Peyer's patch (tissue), 4 donors: ENCODE data around the gene ALDH4A1. TPM values are rescaled to one million over a fixed set of nuclear protein-coding genes. Genes with fewer than 3 reads are reported as not detected.

ENCODE experiments used
- DNase-seq, 3 donors: peaks; one replicate each; pipeline ENCODE4 v3.0.0-alpha.2; 2017 to 2019
- H3K27ac ChIP-seq, 4 donors: fragments of 200-600 bp; sonication (generic); one replicate each; pipeline ENCODE4 v1.5.1; 2016 to 2019
- H3K27me3 ChIP-seq, 2 donors: fragments of 200-600 bp; sonication (generic); one replicate each; pipeline ENCODE4 v1.5.1; 2019
- H3K36me3 ChIP-seq, 3 donors: fragments of 200-600 bp; sonication (generic); one replicate each; pipeline ENCODE4 v1.5.1; 2016 to 2019
- H3K4me1 ChIP-seq, 4 donors: fragments of 200-600 bp; sonication (generic); one replicate each; pipeline ENCODE4 v1.5.1; 2016 to 2019
- H3K4me3 ChIP-seq, 4 donors: fragments of 200-600 bp; sonication (generic); 1 replicate in 3 of 4; 2 replicates in 1 of 4; pipeline ENCODE4 v1.5.1; 2016 to 2019; ENCODE audit warnings: mild to moderate bottlenecking in 1 of 4
- H3K9me3 ChIP-seq, 4 donors: fragments of 200-600 bp; sonication (generic); one replicate each; pipeline ENCODE4 v1.5.1; 2016 to 2019; ENCODE audit warnings: mild to moderate bottlenecking in 1 of 4
- POLR2A ChIP-seq, 2 donors: fragments of 450-650 bp; IDR thresholded peaks; one replicate each; pipeline ENCODE4 v1.5.1; 2017; ENCODE audit warnings: antibody characterized with exemption in 2 of 2, mild to moderate bottlenecking in 2 of 2, moderate library complexity in 2 of 2
- total RNA-seq, 4 donors: library from RNA; depleted of rRNA; stranded (reverse); fragments of >200 nt; gene quantifications; one replicate each; pipeline ENCODE4 v1.1.0, GENCODE V29; 2016
- TF ChIP-seq, protein P1 (sequence below), 6 experiments: fragments of 450-650 bp in 4 of 6; fragments of 200-600 bp in 2 of 6; sonication (generic) in 1 of 6; IDR thresholded peaks; one replicate each; pipeline ENCODE4 v1.5.1; 2017 to 2019; ENCODE audit warnings: antibody characterized with exemption in 6 of 6, mild to moderate bottlenecking in 3 of 6, moderate library complexity in 1 of 6

The ALDH4A1 gene
- total RNA-seq, 4 donors from 2014 or later: 2.8 to 5.8 (median 4.1) TPM

DNA sequence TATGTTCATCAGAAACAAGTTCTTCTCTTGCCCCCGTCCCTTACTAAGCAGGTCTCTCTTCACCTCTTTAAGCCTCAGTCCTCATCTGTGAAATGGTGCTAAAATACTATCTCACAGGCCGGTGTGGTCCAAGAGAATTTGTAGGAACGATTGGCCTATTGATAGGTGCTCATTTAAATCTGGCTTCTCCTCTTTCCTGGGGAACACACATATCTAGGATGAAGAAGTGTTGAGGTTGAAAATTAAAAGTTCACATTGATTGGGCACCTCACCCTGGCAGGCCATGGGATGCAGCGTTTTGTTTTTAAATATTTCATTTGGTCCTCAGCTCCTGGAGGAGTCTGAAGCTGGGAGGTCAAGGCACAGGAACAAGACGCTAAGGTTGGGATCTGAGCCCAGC is 34.0 kb downstream of the ALDH4A1 start:
- DNase-seq: no peak
- no peaks in the 10 kb centered on the region for H3K27me3 ChIP-seq
- TF ChIP-seq, protein P1, sequence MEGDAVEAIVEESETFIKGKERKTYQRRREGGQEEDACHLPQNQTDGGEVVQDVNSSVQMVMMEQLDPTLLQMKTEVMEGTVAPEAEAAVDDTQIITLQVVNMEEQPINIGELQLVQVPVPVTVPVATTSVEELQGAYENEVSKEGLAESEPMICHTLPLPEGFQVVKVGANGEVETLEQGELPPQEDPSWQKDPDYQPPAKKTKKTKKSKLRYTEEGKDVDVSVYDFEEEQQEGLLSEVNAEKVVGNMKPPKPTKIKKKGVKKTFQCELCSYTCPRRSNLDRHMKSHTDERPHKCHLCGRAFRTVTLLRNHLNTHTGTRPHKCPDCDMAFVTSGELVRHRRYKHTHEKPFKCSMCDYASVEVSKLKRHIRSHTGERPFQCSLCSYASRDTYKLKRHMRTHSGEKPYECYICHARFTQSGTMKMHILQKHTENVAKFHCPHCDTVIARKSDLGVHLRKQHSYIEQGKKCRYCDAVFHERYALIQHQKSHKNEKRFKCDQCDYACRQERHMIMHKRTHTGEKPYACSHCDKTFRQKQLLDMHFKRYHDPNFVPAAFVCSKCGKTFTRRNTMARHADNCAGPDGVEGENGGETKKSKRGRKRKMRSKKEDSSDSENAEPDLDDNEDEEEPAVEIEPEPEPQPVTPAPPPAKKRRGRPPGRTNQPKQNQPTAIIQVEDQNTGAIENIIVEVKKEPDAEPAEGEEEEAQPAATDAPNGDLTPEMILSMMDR (IDR thresholded peaks at IDR 0.05): no peak
- TF ChIP-seq POLR2A (IDR thresholded peaks at IDR 0.05): no peak
- no peak overlapping the region for H3K27ac ChIP-seq
- H3K4me1 ChIP-seq: no peaks in the 10 kb centered on the region
- no peaks in the 10 kb centered on the region for H3K9me3 ChIP-seq
- H3K36me3 ChIP-seq: no peaks in the 10 kb centered on the region
- H3K4me3 ChIP-seq: no peak overlapping the region

DNA sequence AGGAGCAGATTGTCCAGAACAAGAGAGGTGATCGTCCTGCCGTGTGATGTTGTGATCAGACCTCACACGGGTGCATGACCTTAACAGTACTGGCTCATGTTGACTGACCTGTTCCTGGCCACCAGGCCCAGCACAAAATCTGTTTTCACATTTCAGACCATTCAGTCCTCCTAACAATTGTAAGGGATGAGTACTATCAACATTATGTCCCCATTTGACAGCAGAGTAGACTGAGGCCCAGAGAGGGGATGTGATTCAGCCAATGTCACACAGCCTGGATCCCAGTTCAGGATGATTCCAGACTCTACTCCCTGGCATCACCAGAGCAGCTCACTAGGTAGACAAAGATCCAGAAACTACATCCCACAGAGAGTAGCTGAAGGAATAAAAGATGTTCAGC is 35.5 kb downstream of the ALDH4A1 start:
- Histone ChIP-seq H3K9me3 (no peaks in the 10 kb centered on the region), H3K27me3 (no peaks in the 10 kb centered on the region), H3K36me3 (no peaks in the 10 kb centered on the region), H3K4me1 (no peaks in the 10 kb centered on the region), H3K27ac (no peak overlapping the region), H3K4me3 (no peak overlapping the region)
- TF ChIP-seq, protein P1 (IDR thresholded peaks at IDR 0.05): no peak
- no peak for TF ChIP-seq POLR2A (IDR thresholded peaks at IDR 0.05)
- DNase-seq: no peak

DNA sequence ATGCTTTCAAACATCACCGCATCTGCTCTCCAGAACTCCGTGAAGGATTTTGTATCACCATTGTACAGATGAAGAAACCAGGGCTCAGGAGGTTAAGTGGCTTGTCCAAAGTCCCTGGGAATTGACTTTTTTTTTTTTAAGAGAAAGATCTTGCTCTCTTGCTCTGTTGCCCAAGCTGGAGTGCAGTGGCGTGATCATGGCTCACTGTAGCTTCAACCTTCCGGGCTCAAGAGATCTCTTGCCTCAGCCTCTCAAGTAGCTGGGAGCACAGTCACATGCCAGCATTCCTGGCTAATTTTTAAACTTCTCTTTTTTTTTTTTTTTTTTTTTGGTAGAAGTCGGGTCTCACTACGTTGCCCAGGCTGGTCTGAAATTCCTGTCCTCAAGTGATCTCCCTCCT is 36.0 kb downstream of the ALDH4A1 start:
- Histone ChIP-seq H3K4me1 (no peaks in the 10 kb centered on the region), H3K27ac (no peak overlapping the region), H3K36me3 (no peaks in the 10 kb centered on the region), H3K9me3 (no peaks in the 10 kb centered on the region), H3K4me3 (no peak overlapping the region), H3K27me3 (no peaks in the 10 kb centered on the region)
- TF ChIP-seq, protein P1 (IDR thresholded peaks at IDR 0.05): no peak
- no peak for TF ChIP-seq POLR2A (IDR thresholded peaks at IDR 0.05)
- no peak for DNase-seq

DNA sequence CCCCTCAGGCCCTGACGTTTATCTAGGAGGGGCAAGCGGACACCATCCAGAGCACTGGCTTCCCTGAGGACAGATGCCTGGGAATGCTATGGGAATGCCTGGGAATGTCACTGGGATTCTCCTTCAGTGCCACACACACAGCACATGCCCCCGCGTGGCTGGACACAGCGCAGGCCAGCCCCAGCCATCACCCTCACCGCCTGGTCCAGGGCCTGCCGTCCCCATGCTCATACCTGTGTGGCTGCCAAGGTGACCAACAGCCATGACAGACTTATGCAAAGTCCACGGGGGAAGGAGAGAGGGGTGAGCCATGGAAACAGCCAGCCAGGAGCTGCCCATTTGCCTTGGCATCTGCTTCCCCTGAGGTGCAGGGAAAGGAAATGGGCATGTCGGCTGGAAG is 37.2 kb downstream of the ALDH4A1 start:
- no peaks in the 10 kb centered on the region for H3K27me3 ChIP-seq
- H3K27ac ChIP-seq: no peak overlapping the region

DNA sequence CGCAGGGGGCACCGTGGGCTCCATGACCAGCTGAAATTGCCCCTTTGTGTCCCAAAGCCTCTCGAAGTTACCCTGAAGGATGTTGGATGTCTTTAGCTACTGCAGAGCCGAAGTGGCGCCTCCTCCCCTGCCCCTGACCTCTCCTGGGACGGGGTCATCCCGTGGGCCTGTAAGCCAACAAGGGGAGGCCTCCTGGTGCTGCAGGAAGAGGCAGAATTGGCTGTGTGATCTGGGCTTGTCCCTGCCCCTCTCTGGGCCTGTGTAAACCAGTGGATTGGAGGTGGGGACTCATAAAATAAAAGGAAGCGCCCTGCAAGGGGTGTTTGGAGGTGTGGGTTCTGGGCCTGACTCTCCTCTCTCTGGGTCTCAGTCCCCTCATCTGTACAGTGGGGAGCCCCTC is 40.8 kb downstream of the ALDH4A1 start:
- H3K4me1 ChIP-seq: no peaks in the 10 kb centered on the region
- no peak overlapping the region for H3K4me3 ChIP-seq

More for the DNA sequence above, 37.2 kb downstream of the ALDH4A1 start:
- Histone ChIP-seq H3K4me3 (no peak overlapping the region), H3K36me3 (no peaks in the 10 kb centered on the region), H3K4me1 (no peaks in the 10 kb centered on the region), H3K9me3 (no peaks in the 10 kb centered on the region)
- no peak for DNase-seq
- TF ChIP-seq POLR2A (IDR thresholded peaks at IDR 0.05): no peak
- TF ChIP-seq, protein P1 (IDR thresholded peaks at IDR 0.05): no peak

More for the DNA sequence above, 40.8 kb downstream of the ALDH4A1 start:
- Histone ChIP-seq H3K9me3 (no peaks in the 10 kb centered on the region), H3K36me3 (no peaks in the 10 kb centered on the region), H3K27ac (no peak overlapping the region), H3K27me3 (no peaks in the 10 kb centered on the region)
- DNase-seq: no peak
- no peak for TF ChIP-seq POLR2A (IDR thresholded peaks at IDR 0.05)
- TF ChIP-seq, protein P1 (IDR thresholded peaks at IDR 0.05): no peak
